Kidney epithelial cell (primary cell): Measurements from ENCODE around the gene PBX1. TPM values are rescaled to one million over a fixed set of nuclear protein-coding genes. Genes with fewer than 3 reads are reported as not detected.
"Not testable (repeated sequence)": the region's sequence is repeated elsewhere in the genome, so short reads cannot be mapped to it uniquely, and the experiment has no call there.

Experiments
- DNase-seq: peaks from one replicate; pipeline ENCODE4 v3.0.0-alpha.2; 2010; ENCODE audit warnings: low read depth
- H3K27me3 ChIP-seq: 2 replicates; pipeline ENCODE4 v1.6.0; 2011; ENCODE audit warnings: low read length; ENCODE audit not compliant: control insufficient read depth, insufficient read depth
- H3K36me3 ChIP-seq: 2 replicates; pipeline ENCODE4 v1.5.1; 2011; ENCODE audit warnings: low read length; ENCODE audit not compliant: control insufficient read depth, insufficient read depth
- H3K4me3 ChIP-seq: 2 replicates; pipeline ENCODE4 v1.5.1; 2011; ENCODE audit warnings: low read depth, mild to moderate bottlenecking, control low read depth, low read length
- total RNA-seq: library from RNA; depleted of rRNA; stranded (reverse); fragments of >200 nt; gene quantifications from 2 replicates; pipeline ENCODE4 v1.2.3, GENCODE V29; 2015
- TF ChIP-seq, protein P1 (sequence below): IDR thresholded peaks from 2 replicates; pipeline ENCODE4 v1.5.1; 2011; ENCODE audit warnings: mild to moderate bottlenecking, moderate library complexity, low read length, control low read depth, inconsistent platforms; ENCODE audit not compliant: insufficient read depth, poor library complexity, severe bottlenecking

The PBX1 gene
- total RNA-seq, 1 donor from 2014 or later = 5.7 TPM

DNA sequence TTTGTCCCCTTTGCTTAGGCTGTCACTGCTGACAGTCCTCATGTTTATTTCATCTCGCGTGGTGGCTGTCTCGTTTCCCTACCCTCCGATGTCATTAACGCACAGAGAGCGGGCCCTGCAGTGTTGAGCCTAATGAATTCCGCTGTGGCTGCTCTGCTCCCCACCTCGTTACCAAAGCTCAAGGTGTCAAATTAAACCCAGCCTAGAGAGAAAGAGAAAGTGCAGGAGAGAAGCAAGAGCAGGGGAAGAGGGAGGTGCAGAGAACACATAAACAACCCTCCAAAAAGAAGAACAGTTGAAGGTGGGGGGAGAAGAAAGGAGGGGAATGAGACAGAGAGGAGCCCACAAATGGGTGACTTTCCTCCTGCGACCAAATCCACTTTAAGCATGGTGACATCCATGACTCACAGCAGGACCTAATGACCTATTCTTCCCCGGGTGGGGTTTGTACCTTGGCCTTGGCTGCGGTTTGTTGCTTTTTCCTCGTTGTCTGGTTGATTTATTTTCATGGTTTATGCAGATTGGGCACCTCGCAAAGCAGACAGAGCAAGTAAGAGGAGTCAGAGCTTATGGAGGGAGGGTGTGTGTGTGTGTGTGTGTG is 92.5 kb downstream of the PBX1 start:
- no peak overlapping the region for H3K4me3 ChIP-seq
- no peak for DNase-seq
- TF ChIP-seq, protein P1, sequence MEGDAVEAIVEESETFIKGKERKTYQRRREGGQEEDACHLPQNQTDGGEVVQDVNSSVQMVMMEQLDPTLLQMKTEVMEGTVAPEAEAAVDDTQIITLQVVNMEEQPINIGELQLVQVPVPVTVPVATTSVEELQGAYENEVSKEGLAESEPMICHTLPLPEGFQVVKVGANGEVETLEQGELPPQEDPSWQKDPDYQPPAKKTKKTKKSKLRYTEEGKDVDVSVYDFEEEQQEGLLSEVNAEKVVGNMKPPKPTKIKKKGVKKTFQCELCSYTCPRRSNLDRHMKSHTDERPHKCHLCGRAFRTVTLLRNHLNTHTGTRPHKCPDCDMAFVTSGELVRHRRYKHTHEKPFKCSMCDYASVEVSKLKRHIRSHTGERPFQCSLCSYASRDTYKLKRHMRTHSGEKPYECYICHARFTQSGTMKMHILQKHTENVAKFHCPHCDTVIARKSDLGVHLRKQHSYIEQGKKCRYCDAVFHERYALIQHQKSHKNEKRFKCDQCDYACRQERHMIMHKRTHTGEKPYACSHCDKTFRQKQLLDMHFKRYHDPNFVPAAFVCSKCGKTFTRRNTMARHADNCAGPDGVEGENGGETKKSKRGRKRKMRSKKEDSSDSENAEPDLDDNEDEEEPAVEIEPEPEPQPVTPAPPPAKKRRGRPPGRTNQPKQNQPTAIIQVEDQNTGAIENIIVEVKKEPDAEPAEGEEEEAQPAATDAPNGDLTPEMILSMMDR = no peak
- H3K36me3 ChIP-seq = no peaks in the 10 kb centered on the region
- H3K27me3 ChIP-seq = no peaks in the 10 kb centered on the region

- H3K4me3 ChIP-seq, H3K27me3 ChIP-seq, DNase-seq, H3K36me3 ChIP-seq: not testable (repeated sequence)
These were observed 94.0 kb downstream of the PBX1 start for GRCh38 chr1:164652969-164653368.

GRCh38 chr1:164653705-164654104 is 94.7 kb downstream of the PBX1 start:
- no peak for DNase-seq
- TF ChIP-seq, protein P1 = no peak

GRCh38 chr1:164654200-164654599 is 95.2 kb downstream of the PBX1 start:
- no peaks in the 10 kb centered on the region for H3K36me3 ChIP-seq
- DNase-seq = no peak
- TF ChIP-seq, protein P1 = no peak
- no peak overlapping the region for H3K4me3 ChIP-seq
- H3K27me3 ChIP-seq = no peaks in the 10 kb centered on the region

More at GRCh38 chr1:164653705-164654104, 94.7 kb downstream of the PBX1 start:
- H3K27me3 ChIP-seq = no peaks in the 10 kb centered on the region
- no peak overlapping the region for H3K4me3 ChIP-seq
- no peaks in the 10 kb centered on the region for H3K36me3 ChIP-seq

GRCh38 chr1:164658864-164659263 is 99.9 kb downstream of the PBX1 start:
- DNase-seq = no peak
- TF ChIP-seq, protein P1 = no peak
- no peaks in the 10 kb centered on the region for H3K36me3 ChIP-seq
- H3K4me3 ChIP-seq = no peak overlapping the region
- no peaks in the 10 kb centered on the region for H3K27me3 ChIP-seq

DNA sequence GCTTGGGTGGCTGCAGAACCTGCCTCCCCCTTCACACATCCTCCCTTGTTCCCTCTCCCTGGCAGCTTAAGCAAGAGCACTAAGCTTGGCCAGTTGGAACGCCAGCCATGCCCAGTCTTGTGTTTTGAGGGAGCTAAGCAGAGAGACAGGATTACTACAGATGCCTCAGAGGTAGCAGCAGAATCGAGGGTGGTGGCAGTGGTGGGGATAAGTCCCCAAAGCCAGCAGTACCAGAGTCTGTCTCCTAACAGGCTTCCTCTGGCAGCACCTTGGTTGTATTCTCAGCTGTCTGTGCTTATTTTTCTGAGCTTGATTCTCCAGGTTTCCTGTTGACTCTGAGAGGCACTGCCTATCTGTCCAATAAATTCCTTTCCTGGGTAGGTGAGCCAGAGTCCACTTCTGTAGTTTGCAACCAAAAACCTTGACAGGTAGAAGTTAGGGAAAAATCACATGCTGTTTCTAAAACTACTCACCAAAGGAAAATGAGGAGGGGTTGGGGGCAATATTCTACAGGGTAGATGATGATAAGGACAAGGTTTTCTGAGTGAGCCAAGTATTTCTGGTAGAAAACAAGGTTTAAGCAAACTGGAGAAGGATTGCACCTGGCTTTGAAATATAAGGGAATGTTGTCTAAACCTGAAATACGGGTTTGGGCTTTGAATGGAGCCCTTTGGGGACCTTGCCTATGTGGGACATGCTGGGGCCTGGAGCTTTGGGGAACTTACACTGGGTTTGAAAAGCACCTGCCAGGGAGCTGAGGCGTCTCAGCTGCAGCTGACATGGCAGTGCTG is 100.8 kb downstream of the PBX1 start:
- TF ChIP-seq, protein P1 = no peak
- Histone ChIP-seq H3K36me3 (no peaks in the 10 kb centered on the region), H3K27me3 (no peaks in the 10 kb centered on the region), H3K4me3 (no peak overlapping the region)
- DNase-seq = no peak
